Measurements from ENCODE around the gene AGPAT4.

AGPAT4 gene

DNA sequence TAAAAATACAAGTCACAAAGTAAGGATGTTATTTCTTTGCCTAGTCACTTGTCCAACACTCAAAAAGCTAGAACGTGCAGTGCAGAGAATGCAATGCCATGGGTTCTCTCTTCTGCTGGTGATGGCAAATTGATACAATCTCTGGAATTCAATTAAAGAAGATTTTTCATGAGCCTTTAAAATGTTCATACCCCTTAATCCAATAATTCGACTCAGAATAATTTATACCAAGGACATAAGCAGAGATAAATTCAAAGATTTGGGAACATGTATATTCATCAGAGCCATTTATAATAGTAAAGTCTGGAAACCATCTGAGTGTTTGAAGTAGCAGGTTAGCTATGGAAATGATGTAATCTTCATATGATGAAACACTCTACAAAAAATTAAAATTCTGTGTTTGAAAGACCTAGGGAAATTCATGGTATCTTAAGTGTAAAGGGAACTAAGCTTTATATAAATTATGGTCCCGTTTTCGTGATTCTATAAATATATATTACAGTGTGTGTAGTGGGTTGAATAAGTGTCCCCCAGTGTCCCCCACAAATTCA lies 2.8 kb upstream of the AGPAT4 start:
- TF ChIP-seq CTCF (conservative IDR thresholded peaks at IDR 0.05; ENCODE audit: low read depth, low read length) = no peak
- no peak overlapping the region for H3K4me3 ChIP-seq (ENCODE audit: low read length)
- DNase-seq (ENCODE audit: low read depth) = no peak

DNA sequence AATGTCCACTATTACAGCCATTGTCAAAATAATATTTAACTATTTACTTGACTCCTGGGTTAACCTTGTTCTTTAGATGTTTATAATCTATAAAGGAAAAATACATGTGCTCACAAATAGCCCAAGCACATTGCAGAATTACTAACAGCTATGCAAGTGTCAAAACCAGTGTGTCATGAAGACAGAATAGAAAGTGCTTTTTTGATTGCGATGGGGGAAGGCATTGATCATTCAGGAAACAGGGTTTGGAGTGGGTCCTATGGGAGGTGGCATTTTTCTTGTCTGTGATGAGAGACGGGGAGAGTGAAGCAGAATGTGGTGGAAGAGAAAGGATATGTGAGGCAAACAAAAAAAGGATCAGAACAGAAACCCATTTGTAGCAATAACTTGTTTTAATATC lies 1.0 kb upstream of the AGPAT4 start:
- H3K4me3 ChIP-seq (ENCODE audit: low read length) = no peak overlapping the region
- DNase-seq (ENCODE audit: low read depth) = no peak
- TF ChIP-seq CTCF (conservative IDR thresholded peaks at IDR 0.05; ENCODE audit: low read depth, low read length) = no peak

- DNase-seq (ENCODE audit: low read depth) = no peak
- TF ChIP-seq CTCF (conservative IDR thresholded peaks at IDR 0.05; ENCODE audit: low read depth, low read length) = no peak
- peak overlapping the region; percentile 86 for H3K4me3 ChIP-seq (ENCODE audit: low read length)
Observed at GRCh38 chr6:161274488-161274858, 612 bp upstream of the AGPAT4 start.

GRCh38 chr6:161273274-161273751 lies 548 bp downstream of the AGPAT4 start:
- H3K4me3 ChIP-seq (ENCODE audit: low read length) = peak overlapping the region; percentile 86
- peak; percentile 21 for DNase-seq (ENCODE audit: low read depth)
- TF ChIP-seq CTCF (conservative IDR thresholded peaks at IDR 0.05; ENCODE audit: low read depth, low read length) = no peak

GRCh38 chr6:161272635-161273273 lies 1.1 kb downstream of the AGPAT4 start:
- DNase-seq (ENCODE audit: low read depth) = peak; percentile 55
- no peak for TF ChIP-seq CTCF (conservative IDR thresholded peaks at IDR 0.05; ENCODE audit: low read depth, low read length)
- H3K4me3 ChIP-seq (ENCODE audit: low read length) = peak overlapping the region; percentile 86

- no peak for DNase-seq (ENCODE audit: low read depth)
Observed at GRCh38 chr6:161271343-161272030, 2.4 kb downstream of the AGPAT4 start.

More at GRCh38 chr6:161271343-161272030, 2.4 kb downstream of the AGPAT4 start:
- peak overlapping the region; percentile 86 for H3K4me3 ChIP-seq (ENCODE audit: low read length)
- TF ChIP-seq CTCF (conservative IDR thresholded peaks at IDR 0.05; ENCODE audit: low read depth, low read length) = no peak
